Activated T-cell treated with anti-CD3 and anti-CD28 coated beads for 4 hours (primary cell): ENCODE measurements around the gene SLC22A24.
"Not testable (repeated sequence)": the region's sequence is repeated elsewhere in the genome, so short reads cannot be mapped to it uniquely, and the experiment has no call there.

Source experiments
- DNase-seq: peaks from one replicate; pipeline ENCODE4 v3.0.0-alpha.2; 2020

Gene SLC22A24, protein sequence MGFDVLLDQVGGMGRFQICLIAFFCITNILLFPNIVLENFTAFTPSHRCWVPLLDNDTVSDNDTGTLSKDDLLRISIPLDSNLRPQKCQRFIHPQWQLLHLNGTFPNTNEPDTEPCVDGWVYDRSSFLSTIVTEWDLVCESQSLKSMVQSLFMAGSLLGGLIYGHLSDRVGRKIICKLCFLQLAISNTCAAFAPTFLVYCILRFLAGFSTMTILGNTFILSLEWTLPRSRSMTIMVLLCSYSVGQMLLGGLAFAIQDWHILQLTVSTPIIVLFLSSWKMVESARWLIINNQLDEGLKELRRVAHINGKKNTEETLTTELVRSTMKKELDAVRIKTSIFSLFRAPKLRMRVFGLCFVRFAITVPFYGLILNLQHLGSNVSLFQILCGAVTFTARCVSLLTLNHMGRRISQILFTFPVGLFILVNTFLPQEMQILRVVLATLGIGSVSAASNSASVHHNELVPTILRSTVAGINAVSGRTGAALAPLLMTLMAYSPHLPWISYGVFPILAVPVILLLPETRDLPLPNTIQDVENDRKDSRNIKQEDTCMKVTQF

DNA sequence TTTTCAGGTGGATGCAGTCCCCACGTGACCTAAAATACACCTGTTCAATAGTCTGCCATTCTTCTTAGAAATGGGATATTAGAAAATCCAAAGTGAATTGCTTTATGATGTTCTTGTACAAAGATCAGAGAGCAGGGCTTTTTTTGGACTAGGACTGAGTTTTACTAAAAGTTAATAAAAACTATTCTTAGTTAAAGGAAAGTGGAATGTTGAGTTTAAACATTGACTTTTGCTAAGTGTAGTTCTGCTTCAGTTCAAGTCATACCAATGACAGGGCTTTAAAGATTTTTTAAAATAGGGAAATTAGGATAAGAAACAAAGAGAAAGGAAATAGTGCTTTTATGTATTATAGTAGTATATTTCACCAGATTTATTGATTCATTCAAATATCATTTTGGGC is at the start of gene SLC22A24:
TSS of gene SLC22A24 (minus strand) at position 101 of the 400 bp plus-strand sequence. CDS start 442 bp downstream, outside the sequence.
- no peak for DNase-seq

DNA sequence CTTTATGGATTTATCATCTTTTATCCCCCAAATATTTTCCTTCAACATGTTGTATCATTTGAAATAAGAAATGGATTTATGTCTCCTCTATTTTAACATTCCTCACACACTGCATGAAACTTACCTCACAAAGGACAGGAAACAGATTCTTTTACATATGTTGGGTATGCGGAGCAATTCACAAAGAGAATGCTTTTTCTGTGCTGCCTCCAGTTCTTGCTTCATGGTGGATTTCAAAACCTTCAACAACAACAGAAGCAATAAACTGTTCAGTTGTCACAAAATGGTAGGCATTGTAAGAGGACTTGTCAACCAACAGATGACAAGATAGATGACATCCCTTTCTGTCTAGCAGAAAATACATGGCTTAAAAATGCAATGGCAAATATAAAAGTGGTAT is 36.5 kb upstream of the SLC22A24 start:
- DNase-seq: no peak

DNA sequence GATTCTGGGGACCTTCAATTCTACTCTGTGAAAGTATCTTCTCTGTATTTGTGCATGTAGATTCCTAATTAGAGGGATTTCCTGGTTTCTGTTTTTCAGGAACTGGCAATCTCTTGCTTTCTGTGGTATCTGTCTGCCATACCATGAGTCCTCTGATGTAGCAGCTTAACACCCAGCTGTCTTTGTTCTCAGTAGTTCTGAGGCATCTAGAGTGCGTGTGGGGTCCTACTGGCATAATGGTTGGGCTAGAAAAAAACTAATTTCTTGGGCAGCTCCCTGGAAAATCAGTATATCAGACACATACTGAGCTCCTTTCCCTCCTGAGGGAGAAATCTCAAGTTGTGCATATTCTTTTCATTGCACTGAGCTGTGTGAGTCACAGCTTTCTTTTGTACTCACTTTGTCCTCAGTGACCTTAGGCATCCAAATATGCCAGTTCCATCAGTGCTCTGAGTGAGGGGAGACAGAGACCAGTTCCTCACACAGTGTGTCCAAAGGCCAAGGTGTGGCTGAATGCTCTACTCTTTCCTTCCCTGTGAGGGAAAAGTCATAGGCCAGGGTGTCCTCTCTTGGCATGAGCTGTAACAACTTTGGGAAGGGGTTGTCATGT is 35.5 kb upstream of the SLC22A24 start:
- DNase-seq: no peak

DNA sequence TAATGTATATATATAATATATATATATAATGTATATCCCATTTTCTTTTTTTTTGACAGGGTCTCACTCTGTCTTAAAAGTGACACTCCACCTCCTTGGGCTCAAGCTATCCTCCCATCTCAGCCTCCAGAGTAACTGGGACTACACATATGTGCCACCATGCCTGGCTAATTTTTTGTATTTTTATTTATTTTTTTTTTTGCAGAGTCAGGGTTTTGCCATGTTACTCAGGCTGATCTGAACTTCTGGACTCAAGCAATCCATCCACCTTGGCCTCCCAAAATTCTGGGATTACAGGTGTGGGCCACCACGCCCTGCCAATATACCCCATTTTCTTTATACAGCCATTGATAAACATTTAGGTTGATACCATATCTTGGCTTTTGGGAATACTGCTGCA is 33.9 kb upstream of the SLC22A24 start:
- no peak for DNase-seq

DNA sequence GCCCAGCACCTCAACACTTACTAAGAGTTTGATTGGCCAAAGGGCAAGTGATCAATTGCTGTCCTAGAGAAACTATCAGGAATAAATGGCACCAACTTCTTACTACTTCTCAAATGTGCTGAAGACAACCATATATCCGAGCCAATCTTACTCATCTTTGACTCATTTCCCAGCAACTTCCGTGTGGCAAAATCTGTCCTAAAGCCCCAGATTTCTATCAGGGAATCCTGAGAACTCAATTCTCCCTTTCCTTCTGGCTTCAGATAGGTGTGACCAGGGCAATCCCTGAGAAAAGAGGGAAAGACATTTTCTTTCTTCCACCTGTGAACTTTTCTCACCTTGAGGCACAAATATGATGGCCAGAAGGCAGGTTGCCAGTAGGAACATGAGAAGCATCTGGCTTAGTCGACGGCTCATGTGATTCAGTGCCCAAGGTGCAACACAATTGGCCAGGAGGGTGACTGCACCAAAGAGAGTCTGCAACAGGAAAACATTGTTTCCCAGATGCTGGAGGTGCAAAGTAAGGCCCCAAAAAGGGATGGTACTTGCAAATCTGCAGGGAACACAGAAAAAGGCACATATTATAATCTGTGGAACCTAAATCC is 21.8 kb upstream of the SLC22A24 start:
- DNase-seq: no peak

DNA sequence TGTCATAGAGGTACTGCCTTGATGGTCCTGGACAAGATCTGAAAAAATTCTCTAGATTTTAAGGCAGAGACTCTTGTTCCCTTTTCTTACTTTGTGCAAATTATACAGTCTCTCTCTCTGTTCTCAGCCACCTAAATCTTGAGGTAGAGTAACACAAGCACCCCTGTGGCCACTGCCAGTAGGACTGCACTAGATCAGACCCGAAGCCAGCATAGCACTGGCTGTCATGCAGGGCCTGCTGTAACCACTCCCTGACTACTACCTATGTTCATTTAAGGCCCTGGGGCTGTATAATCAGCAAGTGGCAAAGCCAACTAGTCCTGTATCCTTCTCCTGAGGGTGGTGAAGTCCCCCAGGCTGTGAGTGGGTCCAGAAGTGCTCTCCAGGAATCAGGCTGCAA is 11.8 kb upstream of the SLC22A24 start:
- no peak for DNase-seq

DNA sequence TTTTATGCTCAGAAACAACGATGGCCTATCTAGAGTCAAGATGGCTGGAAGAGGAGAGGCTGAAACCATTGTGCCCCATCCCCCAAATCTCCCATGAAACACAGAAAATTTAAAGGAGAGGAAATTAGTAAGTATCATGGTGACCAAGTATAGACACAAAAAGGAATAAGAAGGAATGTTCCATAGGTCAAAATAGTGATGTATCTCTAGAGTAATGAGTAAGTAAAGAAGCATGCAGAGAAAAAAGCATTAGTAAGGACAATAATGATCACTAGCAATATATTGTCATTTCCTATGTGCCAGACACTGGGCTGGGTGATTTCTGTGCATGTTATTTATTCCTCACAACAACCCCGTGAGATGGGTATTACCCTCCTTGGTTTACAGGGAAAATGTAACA is 2.6 kb upstream of the SLC22A24 start:
- DNase-seq: no peak

DNA sequence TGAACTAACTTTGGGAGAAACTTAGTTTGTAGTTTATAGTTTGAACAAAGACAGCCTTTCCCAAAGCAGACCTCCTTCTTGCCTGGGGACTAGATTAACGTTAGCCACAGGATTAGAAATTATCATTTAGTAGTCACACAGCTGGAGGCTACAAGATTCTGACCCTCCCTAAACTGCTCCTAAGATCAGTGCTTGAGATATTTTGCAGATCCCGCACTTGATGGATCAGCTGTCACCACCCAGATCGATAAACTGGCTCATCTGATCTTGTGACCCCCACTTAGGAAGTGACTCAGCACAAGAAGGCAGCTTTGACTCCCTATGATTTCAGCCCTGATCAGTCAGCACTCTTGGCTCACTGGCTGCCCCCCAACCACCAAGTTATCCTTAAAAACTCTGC is 1.6 kb downstream of the SLC22A24 start:
- DNase-seq: no peak

DNA sequence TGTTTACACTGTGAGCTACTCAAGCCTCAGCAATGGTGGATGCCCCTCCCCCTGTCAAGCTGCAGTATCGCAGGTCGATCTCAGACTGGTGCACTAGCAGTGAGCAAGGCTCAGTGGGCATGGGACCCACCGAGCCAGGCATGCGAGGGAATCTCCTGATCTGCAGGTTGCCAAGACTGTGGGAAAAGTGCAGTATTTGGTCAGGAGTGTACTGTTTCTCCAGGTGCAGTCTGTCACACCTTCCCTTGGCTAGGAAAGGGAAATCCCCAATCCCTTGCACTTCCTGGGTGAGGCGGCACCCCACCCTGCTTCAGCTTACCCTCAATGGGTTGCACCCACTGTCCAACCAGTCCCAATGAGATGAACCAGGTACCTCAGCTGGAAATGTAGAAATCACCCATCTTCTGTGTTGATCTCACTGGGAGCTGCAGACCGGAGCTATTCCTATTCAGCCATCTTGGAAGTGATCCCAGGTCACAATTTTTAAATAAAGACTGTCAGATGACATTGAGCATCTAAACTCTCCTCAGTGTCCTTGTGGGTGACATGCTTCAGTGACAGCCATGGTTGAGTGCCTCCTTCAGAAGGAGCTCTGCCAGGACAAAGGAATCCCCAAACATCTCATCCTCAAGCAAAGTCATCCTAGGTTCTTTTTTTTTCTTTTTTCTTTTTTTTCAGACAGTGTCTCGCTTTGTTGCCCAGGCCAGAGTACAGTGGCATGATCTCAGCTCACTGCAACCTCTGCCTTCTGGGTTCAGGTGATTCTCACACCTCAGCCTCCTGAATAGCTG is 10.8 kb downstream of the SLC22A24 start:
- DNase-seq: no peak

DNA sequence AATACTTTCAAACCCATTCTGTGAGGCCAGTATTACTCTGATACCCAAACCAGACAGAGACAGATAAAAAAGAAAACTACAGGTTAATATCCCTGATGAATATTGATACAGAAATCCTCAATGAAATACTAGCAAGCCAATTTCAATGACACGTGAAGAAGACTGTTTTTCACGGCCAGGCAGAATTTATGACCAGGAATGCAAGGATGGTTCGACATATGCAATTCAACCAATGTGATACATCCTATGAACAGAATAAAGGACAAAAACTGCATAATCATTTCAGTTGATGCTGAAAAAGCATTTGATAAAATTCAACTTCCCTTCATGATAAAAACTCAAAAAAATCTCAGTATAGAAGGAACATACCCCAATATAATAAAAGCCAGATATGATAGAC is 44.5 kb downstream of the SLC22A24 start:
- no peak for DNase-seq

DNA sequence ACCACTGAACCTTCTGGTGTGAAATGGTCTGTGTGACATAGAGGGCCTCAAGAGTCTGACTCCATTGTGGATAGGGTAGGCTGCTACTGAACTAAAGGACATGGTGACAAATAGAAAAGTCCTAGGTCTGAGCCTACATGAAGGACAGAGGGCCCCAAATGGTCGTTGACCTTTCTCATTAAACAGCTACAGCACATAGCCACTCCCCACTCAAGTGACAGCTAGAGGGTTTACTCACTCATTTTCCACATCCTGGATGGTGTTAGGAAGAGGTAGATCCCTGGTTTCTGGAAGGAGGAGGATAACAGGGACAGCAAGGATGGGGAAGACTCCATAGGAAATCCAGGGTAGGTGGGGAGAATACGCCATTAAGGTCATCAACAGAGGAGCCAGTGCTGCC is 63.3 kb downstream of the SLC22A24 start:
- DNase-seq: no peak

DNA sequence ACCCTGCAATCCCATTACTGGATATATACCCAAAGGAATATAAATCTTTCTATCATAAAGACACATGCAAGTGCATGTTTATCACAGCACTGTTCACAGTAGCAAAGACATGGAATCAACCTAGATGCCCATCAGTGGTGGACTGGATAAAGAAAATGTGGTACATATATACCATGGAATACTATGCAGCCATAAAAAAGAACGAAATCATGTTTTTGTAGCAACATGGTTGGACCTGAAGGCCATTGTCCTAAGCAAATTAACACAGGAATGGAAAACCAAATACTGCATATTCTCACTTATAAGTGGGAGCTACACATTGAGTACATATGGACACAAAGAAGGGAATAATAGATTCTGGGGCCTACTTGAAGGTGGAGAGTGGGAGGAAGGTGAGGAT is 97.8 kb downstream of the SLC22A24 start:
- DNase-seq: not testable (repeated sequence)

DNA sequence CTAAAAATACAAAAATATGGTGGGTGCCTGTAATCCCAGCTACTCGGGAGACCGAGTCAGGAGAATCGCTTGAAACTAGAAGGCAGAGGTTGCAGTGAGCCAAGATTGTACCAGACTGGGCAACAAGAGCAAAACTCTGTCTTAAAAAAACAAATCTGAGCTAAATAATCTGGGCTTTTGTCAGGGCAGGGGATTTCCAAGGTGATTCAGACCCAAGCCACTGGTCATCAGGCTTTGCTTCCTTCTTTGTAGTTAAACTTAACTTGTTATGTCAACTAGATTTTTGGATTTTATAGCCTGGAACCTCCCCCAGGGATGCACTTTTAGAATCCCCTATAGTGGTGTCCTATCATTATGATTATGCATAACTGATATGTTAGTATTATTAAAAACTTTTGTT is 101.4 kb downstream of the SLC22A24 start:
- no peak for DNase-seq

DNA sequence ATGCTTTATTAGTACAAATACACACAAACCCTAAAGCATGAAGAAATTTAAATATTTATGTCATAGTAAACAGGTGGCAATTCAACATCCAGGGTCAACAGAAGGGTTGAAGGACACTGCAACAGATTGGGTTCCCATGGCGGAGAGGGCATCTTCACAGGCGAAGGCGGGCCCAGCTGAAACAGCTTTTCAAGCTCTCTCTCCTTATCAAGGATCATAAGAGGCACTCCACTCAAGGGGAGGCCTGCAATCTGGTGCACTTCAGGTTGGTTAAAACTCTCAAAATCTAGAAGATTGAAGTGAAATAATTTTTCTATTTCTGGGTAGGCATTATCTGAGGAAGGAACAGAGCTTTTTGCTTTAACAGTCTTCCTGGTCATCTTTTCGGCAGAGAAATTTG is 111.6 kb downstream of the SLC22A24 start:
- no peak for DNase-seq
